Breast epithelium (tissue), 4 donors: ENCODE measurements around the gene KDM4C. TPM values are rescaled to one million over a fixed set of nuclear protein-coding genes. Genes with fewer than 3 reads are reported as not detected.

Experiments
- DNase-seq, 2 donors: peaks; one replicate each; pipeline ENCODE4 v3.0.0-alpha.2; 2019; ENCODE audit warnings: low spot score in 2 of 2
- H3K27ac ChIP-seq, 2 donors: fragments of 200-600 bp; sonication (generic) in 1 of 2; one replicate each; pipeline ENCODE4 v1.5.1; 2016 to 2019; ENCODE audit warnings: mild to moderate bottlenecking in 1 of 2
- H3K27me3 ChIP-seq, 2 donors: fragments of 200-600 bp; sonication (generic) in 1 of 2; one replicate each; pipeline versions ENCODE4 v1.5.1 to v1.6.0; 2017 to 2019; ENCODE audit warnings: control low read depth in 1 of 2, mild to moderate bottlenecking in 1 of 2
- H3K36me3 ChIP-seq: fragments of 200-600 bp; one replicate; pipeline ENCODE4 v1.5.1; 2019
- H3K4me1 ChIP-seq, 2 donors: fragments of 200-600 bp; sonication (generic); one replicate each; pipeline ENCODE4 v1.5.1; 2016 to 2019; ENCODE audit warnings: control low read depth in 1 of 2
- H3K4me3 ChIP-seq, 3 donors: fragments of 200-600 bp; sonication (generic); 1 replicate in 2 of 3; 2 replicates in 1 of 3; pipeline ENCODE4 v1.5.1; 2016 to 2019; ENCODE audit warnings: mild to moderate bottlenecking in 3 of 3, moderate library complexity in 2 of 3
- H3K9me3 ChIP-seq, 2 donors: fragments of 200-600 bp; sonication (generic) in 1 of 2; one replicate each; pipeline ENCODE4 v1.5.1; 2016 to 2019; ENCODE audit warnings: control low read depth in 1 of 2
- POLR2A ChIP-seq: fragments of 450-650 bp; IDR thresholded peaks from one replicate; pipeline ENCODE4 v1.6.1; 2016; ENCODE audit warnings: antibody characterized with exemption, mild to moderate bottlenecking, moderate library complexity
- POLR2AphosphoS5 ChIP-seq, 3 donors: sonication (generic); formaldehyde crosslinking; IDR thresholded peaks; one replicate each; pipeline ENCODE4 v1.6.1; 2017; ENCODE audit warnings: antibody characterized with exemption in 3 of 3
- intact Hi-C: fragments of 100-400 bp; cut with DNase I; formaldehyde crosslinking; loops from one replicate; pipeline ENCODE4 v1.15.1; 2023; ENCODE audit warnings: low total_unique reads
- total RNA-seq, 3 donors: library from RNA; depleted of rRNA; stranded (reverse); fragments of >200 nt; gene quantifications; one replicate each; pipeline ENCODE4 v1.1.0, GENCODE V29; 2016
- TF ChIP-seq, protein P1 (sequence below), 3 donors: fragments of 450-650 bp; IDR thresholded peaks; one replicate each; pipeline ENCODE4 v1.5.1; 2016 to 2017; ENCODE audit warnings: antibody characterized with exemption in 3 of 3, mild to moderate bottlenecking in 3 of 3, moderate library complexity in 3 of 3

The KDM4C gene
- total RNA-seq, 3 donors from 2014 or later: 37.8 to 80.9 (median 60.0) TPM

DNA sequence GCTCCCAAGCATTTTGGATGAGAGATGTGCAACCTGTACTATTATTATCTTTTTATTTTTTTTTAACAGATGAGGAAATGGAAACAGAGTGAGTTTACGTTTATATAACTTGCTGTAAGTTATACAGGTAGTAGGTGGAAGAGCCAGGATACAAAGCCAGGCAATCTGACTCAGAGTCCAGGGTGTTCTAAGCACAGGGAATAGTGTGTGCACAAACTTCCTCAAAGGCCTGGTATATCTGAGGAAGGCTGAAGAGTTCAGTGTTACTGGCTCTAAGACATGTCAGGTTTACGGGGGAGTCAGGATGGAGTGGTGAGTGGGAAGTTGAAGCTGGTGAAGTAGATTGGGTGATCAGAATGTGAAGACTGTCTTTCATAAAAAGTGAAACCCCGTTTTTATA, 353.6 kb downstream of the KDM4C start:
- Histone ChIP-seq H3K4me3 (no peak overlapping the region), H3K27me3 (no peaks in the 10 kb centered on the region), H3K4me1 (no peaks in the 10 kb centered on the region), H3K27ac (no peak overlapping the region), H3K9me3 (no peaks in the 10 kb centered on the region), H3K36me3 (no peaks in the 10 kb centered on the region)
- DNase-seq: no peak
- intact Hi-C loops: no loop called here
- TF ChIP-seq, protein P1, sequence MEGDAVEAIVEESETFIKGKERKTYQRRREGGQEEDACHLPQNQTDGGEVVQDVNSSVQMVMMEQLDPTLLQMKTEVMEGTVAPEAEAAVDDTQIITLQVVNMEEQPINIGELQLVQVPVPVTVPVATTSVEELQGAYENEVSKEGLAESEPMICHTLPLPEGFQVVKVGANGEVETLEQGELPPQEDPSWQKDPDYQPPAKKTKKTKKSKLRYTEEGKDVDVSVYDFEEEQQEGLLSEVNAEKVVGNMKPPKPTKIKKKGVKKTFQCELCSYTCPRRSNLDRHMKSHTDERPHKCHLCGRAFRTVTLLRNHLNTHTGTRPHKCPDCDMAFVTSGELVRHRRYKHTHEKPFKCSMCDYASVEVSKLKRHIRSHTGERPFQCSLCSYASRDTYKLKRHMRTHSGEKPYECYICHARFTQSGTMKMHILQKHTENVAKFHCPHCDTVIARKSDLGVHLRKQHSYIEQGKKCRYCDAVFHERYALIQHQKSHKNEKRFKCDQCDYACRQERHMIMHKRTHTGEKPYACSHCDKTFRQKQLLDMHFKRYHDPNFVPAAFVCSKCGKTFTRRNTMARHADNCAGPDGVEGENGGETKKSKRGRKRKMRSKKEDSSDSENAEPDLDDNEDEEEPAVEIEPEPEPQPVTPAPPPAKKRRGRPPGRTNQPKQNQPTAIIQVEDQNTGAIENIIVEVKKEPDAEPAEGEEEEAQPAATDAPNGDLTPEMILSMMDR (IDR thresholded peaks at IDR 0.05): no peak

DNA sequence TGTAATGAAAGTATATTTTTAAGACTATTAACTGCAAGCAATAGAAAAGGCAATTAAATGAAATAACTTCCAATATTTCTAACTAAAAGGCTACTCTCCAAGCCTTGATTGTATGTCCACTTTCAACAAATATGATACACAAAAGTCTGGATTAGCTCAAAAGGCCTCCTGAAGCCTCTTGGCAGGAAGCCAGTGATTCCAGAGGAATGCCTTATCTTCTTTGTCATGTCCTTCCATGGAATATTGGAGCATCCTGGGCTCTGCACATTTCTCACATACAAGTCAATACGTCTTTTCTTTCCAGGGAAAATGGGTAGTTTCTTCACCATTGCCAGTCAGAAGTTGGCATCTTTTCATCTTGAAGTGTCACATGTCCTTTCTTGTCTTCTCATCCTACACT, 357.8 kb downstream of the KDM4C start:
- H3K36me3 ChIP-seq: no peaks in the 10 kb centered on the region

DNA sequence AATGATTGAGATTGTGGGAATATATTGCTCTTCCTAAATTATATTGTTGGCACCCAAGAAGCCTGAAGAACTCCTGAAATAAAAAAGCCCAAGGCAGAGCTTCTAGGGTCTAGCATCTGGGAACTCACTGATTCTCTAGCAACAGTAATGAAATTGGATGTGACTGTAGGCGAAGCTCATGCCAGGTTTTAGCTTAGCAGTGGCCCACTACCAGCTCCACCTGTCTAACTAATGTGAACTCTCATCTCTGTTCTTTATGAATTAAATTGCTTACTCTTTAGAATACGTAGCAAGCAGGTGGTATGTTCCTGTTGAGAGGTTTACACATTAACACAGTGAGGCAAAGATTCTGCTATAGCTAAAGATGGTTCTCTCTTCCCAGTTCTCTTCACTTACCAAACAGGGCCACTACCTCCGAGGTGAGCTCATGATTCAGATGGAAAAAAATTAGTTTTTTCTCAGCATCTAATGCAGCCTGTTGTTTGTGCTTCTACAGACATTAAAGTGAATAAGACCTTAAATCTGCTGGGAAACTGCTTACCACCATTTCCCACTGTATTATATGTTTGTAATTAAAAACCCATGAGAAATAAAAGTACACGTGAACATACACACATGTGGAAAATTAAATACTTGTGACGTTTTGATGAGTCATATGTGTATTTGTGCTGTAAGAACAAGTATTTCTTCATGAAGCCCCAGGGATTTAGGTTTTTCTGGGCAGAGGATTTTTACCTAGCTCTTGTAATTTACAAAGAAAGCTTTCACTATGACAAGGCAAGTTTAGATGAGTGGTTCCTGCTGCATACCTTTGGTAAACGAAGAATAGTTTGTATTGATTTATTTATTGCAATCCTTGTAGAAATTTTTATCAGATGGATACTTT, 360.1 kb downstream of the KDM4C start:
- Histone ChIP-seq H3K27ac (no peak overlapping the region), H3K4me3 (no peak overlapping the region), H3K9me3 (no peaks in the 10 kb centered on the region), H3K27me3 (no peaks in the 10 kb centered on the region), H3K4me1 (no peaks in the 10 kb centered on the region), H3K36me3 (no peaks in the 10 kb centered on the region)
- DNase-seq: no peak
- TF ChIP-seq, protein P1 (IDR thresholded peaks at IDR 0.05): no peak
- TF ChIP-seq POLR2A (no peak), POLR2AphosphoS5 (IDR thresholded peaks at IDR 0.05) (no peak)
- intact Hi-C loops: no loop called here

More for the DNA sequence above, 357.8 kb downstream of the KDM4C start:
- intact Hi-C loops: no loop called here
- H3K4me3 ChIP-seq: no peak overlapping the region
- no peak for DNase-seq
- H3K9me3 ChIP-seq: no peaks in the 10 kb centered on the region
- no peaks in the 10 kb centered on the region for H3K27me3 ChIP-seq
- no peak overlapping the region for H3K27ac ChIP-seq
- TF ChIP-seq POLR2AphosphoS5 (IDR thresholded peaks at IDR 0.05) (no peak), POLR2A (no peak)
- TF ChIP-seq, protein P1 (IDR thresholded peaks at IDR 0.05): no peak
- H3K4me1 ChIP-seq: no peaks in the 10 kb centered on the region

DNA sequence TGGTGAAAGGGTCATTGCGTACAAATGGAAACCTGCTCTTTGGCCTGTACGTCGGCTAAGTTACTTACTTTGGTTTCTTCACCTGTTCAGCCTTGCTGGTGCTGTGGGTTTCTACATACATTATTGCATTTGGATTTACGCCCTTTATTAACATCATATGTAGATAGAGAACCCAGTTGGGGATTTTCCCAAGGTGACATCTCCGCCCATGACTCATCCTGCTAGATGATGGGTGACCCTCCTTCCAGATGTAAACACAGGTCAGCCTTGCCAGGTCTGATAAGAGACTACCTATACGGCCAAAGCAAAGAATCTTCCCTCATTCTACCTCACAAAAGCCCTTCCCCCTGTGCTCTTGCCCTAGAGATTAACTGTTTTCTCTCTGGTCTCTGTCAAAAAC, 360.9 kb downstream of the KDM4C start:
- Histone ChIP-seq H3K27me3 (no peaks in the 10 kb centered on the region), H3K36me3 (no peaks in the 10 kb centered on the region), H3K4me1 (no peaks in the 10 kb centered on the region), H3K27ac (no peak overlapping the region), H3K9me3 (no peaks in the 10 kb centered on the region), H3K4me3 (no peak overlapping the region)
- no peak for DNase-seq
- TF ChIP-seq POLR2A (no peak), POLR2AphosphoS5 (IDR thresholded peaks at IDR 0.05) (no peak)
- TF ChIP-seq, protein P1 (IDR thresholded peaks at IDR 0.05): no peak
- intact Hi-C loops: no loop called here

DNA sequence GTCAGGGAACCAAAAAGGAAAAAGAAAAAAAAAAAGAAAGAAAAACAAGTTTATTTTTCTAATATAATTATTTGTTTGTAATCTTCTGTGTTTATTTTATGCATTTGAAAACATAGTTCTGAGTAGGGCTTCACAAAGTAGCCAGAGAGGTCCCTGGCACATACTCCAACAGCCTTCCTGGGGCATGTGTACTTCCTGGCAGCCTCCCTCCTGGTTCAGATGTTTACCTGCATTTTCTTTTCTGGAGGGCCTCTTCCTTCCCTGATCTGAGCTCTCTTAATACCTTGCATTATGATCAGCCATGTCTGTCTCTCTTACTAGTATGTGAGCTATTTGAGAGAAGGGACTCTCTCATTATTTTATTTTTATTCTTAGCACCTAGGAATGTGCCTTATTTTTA, 361.8 kb downstream of the KDM4C start:
- no peaks in the 10 kb centered on the region for H3K4me1 ChIP-seq
- H3K36me3 ChIP-seq: no peaks in the 10 kb centered on the region
- DNase-seq: no peak
- H3K4me3 ChIP-seq: no peak overlapping the region
- H3K27ac ChIP-seq: no peak overlapping the region
- no peaks in the 10 kb centered on the region for H3K9me3 ChIP-seq
- intact Hi-C loops: no loop called here
- no peaks in the 10 kb centered on the region for H3K27me3 ChIP-seq
- TF ChIP-seq POLR2AphosphoS5 (IDR thresholded peaks at IDR 0.05): no peak
- TF ChIP-seq POLR2A: no peak
